SKM-1 treated with dmso at 0.1 percent for 144 hours (cell line): Measurements from ENCODE around the gene EID2B.
A peak's percentile ranks its signal among the peaks of the same experiment; 100 is the strongest.

Experiments used
- DNase-seq: peaks from one replicate; lab custom pipeline; 2025; ENCODE audit not compliant: unreplicated experiment; lab: John Stamatoyannopoulos, UW

EID2B gene

GRCh38 chr19:39532233-39533002 lies at the start of gene EID2B:
Gene EID2B (minus strand): TSS chr19:39532852. CDS start chr19:39532802, 50 bp downstream.
- peak; percentile 89 for DNase-seq

GRCh38 chr19:39582442-39582841 lies 49.8 kb upstream of the EID2B start:
- DNase-seq, result no peak

GRCh38 chr19:39568604-39569003 lies 36.0 kb upstream of the EID2B start:
- no peak for DNase-seq

GRCh38 chr19:39566064-39566463 lies 33.4 kb upstream of the EID2B start:
- no peak for DNase-seq

GRCh38 chr19:39563408-39563807 lies 30.8 kb upstream of the EID2B start:
- DNase-seq, result no peak

- no peak for DNase-seq
These were observed 26.0 kb upstream of the EID2B start for GRCh38 chr19:39558624-39559117.

- no peak for DNase-seq
These were observed 25.4 kb upstream of the EID2B start for GRCh38 chr19:39557811-39558623.

- no peak for DNase-seq
These were observed 23.2 kb upstream of the EID2B start for GRCh38 chr19:39555883-39556282.

GRCh38 chr19:39554701-39555311 lies 22.2 kb upstream of the EID2B start:
- DNase-seq, result no peak

- no peak for DNase-seq
These were observed 20.5 kb upstream of the EID2B start for GRCh38 chr19:39553082-39553652.

GRCh38 chr19:39550197-39550596 lies 17.5 kb upstream of the EID2B start:
- no peak for DNase-seq

GRCh38 chr19:39546599-39546998 lies 13.9 kb upstream of the EID2B start:
- DNase-seq, result no peak

GRCh38 chr19:39544911-39545310 lies 12.3 kb upstream of the EID2B start:
- DNase-seq, result no peak

- no peak for DNase-seq
These were observed 11.7 kb upstream of the EID2B start for GRCh38 chr19:39544226-39544903.

- no peak for DNase-seq
These were observed 10.8 kb upstream of the EID2B start for GRCh38 chr19:39543477-39543857.

- no peak for DNase-seq
These were observed 9.6 kb upstream of the EID2B start for GRCh38 chr19:39542206-39542605.

GRCh38 chr19:39540333-39540673 lies 7.7 kb upstream of the EID2B start:
- DNase-seq, result no peak

GRCh38 chr19:39539518-39540332 lies 7.1 kb upstream of the EID2B start, which contains the start of gene EID2:
Gene EID2 (minus strand): TSS chr19:39540161. CDS start chr19:39540079, 82 bp downstream.
- DNase-seq, result peak; percentile 95

- DNase-seq, result no peak
These were observed 6.5 kb upstream of the EID2B start for GRCh38 chr19:39539165-39539517.

GRCh38 chr19:39533791-39534190 lies 1.1 kb upstream of the EID2B start:
- DNase-seq, result no peak
